CD4-positive, alpha-beta T cell treated with Interleukin-15 for 1 hour (primary cell): ENCODE results near the gene C5orf52.
"Not testable (repeated sequence)": the region's sequence is repeated elsewhere in the genome, so short reads cannot be mapped to it uniquely, and the experiment has no call there.

ENCODE experiments used
- DNase-seq: peaks from one replicate; pipeline ENCODE4 v3.0.0-alpha.2; 2020

The C5orf52 gene

DNA sequence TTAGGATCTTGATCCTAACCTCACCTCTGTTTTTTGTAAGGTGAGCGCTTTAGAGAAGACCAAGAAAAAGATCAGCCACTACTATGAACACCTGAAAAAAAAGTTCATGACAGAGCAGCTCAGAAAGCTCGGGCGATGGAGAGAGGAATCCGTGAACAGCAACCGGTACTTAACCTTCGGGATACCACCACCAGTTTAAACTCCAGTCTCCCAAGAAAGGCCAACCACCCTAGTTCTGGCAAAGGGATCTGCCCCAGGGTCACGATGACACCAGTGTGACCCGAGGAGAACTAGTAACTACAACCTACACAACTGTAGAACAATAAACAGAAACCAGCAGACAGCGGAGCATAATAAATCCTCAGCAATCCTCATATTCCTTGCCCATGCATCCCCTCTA is 8.5 kb downstream of the C5orf52 start:
- no peak for DNase-seq

DNA sequence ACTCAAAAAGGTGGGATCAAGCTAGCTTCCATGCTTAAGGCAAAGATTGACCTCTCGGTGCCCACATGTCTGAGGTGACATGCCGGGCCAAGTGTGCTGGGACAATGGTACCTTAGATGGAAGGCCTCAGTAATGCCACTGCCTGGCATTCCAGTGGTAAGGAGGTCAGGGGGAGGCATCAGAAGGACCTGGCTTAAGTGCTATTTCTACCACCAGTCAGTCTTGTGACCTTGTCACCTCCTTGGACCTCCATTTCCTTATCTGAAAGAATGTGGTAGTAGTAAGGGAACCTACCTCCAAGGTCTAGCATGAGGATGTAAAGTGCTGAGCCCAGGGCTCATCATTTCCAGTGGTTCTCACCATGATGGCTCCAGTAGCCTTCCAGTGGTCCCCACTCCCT is 8.9 kb downstream of the C5orf52 start:
- DNase-seq = no peak

DNA sequence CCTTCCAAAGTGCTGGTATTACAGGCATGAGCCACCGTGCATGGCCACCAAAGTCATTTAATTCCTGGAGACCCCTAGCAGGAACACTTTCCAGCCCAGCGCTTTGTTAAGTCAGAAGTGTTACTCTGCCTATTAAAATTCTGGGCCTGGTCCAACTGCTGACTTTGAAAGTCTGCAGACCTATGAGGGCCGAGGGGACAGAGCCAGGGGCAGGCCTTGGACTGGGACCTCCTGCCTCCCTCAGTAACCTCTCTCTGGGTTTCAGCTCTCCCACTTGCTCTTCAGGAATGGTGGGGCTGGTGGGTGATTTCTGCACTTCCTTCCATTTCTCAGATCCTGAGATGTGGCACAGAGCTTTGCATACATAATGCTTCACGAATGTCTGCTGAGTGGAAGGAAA is 9.7 kb downstream of the C5orf52 start:
- no peak for DNase-seq

DNA sequence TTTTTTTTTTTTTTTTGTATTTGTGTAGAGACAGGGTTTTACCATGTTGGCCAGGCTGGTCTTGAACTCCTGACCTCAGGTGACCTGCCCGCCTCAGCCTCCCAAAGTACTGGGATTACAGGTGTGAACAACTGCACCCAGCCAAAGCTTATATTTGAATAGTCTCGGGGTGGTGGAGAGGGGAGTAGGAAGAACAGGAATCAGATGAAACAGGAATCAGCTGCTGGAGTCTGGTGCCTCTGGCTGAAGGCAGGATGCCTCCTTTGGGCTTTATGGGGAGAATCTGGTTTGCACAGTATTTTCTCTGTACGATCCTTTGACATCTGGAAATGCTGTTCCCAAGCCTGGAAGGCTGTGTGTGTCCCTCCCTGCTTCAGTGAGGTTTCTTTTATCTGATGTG is 10.9 kb downstream of the C5orf52 start:
- DNase-seq = no peak

DNA sequence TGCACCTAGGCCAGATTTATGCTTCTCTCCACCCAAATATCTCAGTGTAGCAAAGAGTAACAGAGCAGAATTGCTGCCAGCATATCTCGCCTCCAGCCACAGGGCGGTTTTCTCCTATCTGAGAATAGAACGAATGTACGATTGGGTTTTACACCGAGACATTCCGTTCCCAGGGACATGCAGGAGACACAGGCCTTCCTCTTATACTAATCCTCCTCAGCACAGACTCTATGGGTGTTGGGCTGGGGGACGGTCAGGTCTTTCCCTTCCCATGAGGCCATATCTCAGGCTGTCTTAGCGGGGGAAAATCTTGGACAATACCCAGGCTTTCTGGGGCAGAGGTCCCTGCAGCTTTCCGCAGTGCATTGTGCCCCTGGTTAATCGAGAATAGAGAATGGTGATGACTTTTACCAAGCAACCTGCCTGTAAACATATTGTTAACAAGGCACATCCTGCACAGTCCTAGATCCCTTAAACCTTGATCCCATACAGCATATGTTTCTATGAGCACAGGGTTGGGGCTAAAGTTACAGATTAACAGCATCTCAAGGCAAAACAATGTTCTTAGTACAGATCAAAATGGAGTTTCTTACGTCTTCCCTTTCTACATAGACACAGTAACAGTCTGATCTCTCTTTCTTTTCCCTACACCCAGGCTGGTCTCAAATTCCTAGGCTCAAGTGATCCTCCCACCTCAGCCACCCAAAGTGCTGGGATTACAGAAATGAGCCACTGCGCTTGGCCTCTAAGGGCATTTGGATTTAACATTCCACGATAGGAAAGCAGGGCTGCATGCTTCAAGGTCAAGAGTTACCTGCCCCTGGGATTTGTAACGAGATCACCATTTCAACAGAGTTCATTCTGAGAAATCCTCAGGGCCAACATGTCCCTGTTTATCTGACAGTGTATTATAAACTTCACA is 15.2 kb downstream of the C5orf52 start:
- not testable (repeated sequence) for DNase-seq

DNA sequence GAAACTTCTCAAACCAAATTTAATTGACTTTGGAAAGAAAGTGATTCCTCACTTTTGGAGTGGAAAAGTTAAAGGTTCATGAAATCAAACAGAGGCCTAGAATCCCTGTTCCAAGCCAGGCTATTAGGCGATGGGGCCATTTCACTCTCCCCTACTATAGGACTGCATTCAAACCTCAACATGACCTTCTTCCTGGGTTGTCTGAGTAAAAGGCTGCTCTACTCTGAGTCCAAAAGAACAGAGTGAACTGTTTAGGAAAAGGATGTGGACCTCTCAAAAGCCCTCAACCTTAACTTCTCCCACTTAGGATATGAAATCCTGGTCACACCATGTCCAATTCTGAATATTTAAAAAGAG is 15.8 kb downstream of the C5orf52 start:
- no peak for DNase-seq

DNA sequence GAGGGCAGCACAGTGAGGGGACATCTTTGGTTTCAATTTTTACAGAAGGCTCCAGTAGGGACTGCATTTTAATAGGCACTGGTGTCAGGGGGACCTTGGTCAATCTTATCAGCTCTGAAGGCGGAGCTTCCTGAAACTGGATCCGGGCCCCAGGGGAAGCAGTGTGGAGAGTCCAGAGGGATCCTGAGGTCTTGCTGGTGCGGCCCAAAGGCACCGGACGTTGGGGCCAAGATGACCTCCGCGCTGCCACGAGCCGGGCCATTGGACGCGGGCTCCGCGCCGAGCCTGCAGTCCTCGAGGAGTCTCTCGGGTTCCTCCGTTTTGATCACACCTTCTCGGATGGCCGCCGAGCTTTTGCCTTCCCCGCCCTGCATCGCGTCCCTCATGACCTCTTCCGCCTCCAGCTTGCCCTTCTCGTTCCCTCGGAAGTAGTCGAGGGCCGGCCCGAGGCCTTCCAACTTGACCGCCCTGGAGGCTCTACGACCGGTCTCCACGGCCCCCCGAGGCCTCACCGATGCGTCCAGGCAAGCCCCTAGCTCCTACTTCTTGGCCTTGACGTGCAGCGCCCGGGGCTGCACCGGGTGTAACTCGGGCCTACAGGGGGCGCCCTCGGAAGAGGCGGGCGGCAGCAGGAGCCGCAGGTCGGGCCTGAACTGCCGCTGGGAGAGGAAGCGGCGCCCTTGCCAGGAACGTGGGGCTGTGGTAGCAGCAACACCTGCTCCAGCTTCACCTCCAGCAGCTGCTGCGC is 18.8 kb downstream of the C5orf52 start:
- peak; percentile 41 for DNase-seq

DNA sequence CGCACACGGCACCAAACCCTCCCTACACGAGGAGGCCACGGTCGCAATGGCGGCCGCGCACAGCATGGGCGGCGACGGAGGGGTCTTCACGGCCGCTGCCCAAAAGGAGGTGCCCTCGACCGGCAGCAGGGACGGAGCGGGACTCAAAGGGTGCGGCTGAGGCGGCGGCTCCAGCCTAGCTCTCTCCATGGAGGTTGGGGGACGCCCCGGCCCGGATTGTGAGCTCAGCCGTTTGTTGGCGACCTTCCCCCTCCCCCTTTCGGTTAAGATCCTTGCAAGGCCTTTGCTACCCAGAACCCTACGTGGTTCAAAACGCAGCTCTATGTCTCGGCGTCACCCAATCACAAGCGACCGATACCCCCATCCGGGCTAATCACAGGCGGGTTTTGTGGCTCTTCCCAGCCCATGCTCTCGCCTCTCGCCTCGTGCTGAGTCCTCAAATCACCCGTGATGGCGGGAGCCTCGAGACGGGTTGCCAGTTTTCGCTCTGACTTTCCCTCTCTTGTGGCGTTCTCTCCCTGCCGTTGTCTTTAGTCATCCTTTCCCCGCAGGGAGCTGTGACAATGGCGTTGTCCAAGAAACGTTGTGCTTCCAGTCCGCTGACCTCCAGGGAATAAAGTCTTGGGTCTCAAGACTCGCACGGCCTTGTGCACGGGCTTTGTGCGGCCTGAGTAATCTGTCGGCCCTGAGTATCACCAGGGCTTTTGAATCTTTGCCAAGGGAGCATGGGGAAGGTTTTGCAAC is 19.5 kb downstream of the C5orf52 start:
- DNase-seq = no peak

DNA sequence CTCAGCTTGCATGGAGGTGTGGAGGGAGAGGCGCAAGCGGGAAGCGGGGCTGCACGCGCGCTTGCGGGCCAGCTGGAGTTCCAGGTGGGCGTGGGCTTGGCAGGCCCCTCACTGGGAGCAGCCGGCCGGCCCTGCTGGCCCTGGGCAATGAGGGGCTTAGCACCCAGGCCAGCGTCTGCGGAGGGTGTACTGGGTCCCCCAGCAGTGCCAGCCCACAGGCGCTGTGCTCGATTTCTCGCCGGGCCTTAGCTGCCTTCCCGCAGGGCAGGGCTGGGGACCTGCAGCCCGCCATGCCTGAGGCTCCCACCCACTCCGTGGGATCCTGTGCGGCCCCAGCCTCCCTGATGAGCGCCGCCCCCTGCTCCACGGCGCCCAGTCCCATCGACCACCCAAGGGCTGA is 22.5 kb downstream of the C5orf52 start:
- DNase-seq = not testable (repeated sequence)

DNA sequence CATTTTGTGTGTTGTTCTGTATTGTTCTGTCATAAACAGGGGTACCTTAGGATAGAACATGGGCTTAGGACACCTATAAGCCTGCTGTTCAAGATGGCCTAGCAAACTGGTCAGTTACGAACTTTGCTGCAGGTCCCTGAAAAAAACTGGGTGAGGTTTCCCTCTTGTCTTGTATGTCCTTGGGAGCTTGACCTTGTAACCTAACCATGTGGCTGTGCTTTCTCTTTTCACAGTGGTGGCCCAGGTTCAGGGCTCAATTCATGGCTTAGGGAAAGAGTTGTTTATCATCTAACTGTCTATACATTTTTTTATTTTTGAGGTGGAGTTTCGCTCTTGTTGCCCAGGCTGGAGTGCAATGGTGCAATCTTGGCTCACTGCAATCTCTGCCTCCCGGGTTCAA is 24.8 kb downstream of the C5orf52 start:
- not testable (repeated sequence) for DNase-seq

DNA sequence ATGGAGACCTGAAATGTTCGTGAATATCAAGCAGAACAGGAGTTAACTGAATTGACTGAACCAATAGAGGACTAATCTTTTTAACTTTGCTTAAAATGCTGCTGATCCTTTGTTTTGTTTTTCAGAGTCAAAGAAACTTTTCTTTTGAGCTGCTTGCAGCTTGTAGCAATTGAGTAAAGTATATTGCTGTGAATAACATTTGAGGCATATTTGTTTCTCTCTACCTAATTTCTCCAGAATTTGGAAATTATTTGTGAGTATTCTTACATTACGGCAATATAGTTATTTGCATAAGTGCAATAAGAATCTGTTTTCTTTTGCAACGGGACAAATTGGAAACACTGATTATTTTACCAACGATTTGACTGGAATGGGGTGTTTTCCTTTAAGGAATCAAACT is 27.3 kb downstream of the C5orf52 start:
- not testable (repeated sequence) for DNase-seq

DNA sequence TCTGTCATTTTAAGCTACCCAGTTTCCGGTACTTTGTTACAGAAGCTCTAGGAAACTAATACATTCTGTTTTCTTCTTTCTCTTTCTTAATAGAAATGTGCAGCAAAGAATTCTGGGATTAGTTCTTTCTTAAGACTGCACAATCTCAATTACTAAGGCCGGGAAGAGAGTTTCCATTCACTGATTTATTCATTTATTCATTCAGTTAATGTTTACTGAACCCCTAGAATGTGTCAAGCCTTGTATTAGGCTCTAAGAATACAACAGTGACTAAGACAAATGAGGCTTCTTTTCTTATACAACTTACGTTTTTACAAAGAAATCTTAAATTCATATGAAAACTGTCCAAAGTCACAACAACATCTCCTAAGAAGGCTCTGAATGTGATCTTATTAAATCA is 32.4 kb downstream of the C5orf52 start:
- DNase-seq = no peak

DNA sequence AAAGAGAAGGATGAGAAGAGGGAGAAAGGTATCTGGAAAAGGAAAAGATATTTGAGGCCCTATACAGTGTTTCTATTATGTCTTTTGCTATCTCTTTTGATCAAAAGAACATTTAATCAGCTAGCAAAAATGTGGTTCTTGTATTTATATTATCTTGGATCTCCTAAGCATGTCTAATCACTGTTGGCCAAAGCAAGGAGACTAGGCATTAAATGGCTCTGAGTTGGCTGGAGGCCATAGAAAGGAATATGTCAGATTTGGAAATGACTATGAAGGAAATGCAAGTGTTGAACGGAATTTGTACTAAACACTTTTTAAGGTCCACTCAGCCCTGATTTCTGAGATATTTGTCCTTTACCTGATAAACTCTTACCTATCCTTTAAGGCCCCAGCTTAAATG is 37.5 kb downstream of the C5orf52 start:
- DNase-seq = no peak

DNA sequence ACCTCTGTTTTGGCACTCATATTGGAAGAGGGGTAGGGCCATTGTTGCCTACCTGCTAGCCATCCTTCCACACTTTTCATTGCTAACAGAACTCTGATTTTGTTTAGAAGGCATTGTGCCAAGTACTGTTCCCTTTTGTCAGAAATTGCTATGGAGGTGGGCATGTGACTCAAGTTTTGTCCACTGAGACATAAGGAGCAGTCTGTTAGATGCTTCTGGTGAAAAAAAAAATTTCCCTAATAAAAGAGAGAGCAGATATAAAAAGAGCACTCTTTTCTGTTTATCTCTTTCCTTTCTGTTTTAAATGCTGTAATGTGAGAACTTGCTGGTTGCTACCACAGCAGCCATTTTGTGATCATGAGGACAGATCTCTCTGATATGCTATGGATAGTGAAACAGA is 38.0 kb downstream of the C5orf52 start:
- no peak for DNase-seq

DNA sequence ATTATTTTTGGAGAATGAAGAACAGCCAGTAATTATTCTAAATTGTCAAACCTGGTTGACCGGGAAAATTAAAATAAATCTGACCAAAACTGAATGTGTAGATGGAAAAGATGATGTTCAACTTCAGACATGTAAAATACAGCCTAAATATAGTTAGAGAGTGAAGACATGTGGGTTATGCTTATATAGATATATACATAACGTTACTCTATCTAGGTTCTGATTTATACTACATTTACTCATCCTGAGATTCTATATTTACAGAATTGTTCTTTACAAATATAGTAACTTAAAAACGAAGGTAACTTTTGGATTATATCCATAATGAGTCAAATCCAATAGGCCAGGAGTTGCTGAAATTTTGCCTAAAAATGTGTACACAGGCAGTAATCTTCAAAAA is 39.1 kb downstream of the C5orf52 start:
- no peak for DNase-seq

DNA sequence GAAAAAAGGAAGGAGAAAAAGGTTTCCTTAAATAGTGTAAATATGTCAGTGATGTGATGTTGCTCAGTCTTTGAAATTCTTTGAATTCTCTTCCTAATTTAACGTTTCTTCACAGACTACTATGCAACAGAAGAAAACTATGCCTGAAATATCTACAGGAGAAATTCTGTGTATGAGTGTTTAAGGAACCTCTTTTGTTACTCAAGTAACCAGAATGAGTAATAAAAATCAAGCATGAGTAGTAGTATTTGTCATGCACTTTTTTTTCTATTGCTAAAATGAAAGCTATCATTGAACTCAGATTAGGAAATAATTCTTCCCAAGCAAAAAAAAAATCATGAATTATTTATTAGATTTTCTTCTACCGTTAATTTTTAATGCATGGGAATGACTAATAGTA is 39.5 kb downstream of the C5orf52 start:
- no peak for DNase-seq

DNA sequence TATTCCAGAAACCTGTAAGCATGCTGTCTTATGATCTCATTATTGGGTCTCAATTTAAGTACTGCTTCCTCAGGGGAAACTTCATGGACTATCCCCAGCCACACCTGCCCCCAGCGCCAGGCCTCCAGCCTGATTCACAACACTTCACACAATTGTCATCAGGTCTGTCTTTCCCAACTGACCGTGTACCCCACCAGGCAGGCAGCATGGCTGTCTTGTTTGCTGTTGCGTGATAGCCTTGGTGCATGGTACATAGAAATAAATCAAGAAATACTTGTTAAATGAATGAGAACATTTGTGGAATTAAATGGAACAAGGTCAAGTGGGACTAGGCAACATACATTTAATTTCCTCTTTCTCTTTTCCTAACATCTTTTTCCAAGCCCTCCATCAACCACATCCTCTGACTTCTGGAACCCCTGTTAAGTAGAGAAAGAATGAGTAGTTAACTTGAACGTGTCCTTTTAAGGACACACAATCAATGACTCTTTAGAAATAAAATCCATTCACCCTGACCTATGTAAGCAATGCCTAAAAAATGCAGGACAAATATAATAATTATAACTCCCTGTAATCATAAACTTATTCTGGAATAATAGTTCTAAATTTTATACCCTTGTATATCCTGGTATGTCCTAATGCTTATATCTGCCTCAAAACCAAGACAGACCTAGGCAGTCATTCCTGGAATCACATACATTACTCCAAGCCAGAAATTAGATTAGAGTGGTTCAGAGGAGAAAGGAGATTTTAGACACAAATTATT is 42.7 kb downstream of the C5orf52 start:
- DNase-seq = no peak

DNA sequence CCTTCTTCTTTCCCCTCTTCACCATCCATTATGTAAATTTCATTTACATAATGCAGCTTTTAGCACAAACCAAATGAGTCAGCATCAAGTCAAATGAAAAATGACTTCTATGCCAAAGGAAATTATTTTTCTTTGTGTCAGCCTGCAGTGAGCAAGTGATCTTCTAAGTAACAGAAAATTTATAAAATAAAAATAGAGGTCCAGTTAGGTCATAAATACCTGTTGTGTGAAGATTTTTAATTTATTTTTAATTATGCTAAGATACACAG is 43.2 kb downstream of the C5orf52 start:
- DNase-seq = no peak

DNA sequence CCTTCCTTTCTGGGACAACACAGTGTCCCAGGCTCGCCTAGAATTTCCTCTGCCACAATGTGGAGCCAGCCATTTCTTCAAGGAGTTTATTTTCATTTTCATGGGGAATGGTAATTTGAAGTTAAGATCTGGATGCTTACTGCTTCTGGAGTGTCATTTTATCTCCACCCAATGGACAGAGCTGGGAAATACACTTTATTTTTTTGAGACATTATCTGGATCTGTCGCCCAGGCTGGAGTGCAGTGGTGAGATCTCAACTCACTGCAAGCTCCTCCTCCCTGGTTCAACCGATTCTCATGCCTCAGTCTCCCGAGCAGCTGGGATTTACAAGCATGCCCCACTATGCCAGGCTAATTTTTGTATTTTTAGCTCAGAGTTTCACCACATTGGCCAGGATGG is 47.2 kb downstream of the C5orf52 start:
- peak; percentile 22 for DNase-seq

DNA sequence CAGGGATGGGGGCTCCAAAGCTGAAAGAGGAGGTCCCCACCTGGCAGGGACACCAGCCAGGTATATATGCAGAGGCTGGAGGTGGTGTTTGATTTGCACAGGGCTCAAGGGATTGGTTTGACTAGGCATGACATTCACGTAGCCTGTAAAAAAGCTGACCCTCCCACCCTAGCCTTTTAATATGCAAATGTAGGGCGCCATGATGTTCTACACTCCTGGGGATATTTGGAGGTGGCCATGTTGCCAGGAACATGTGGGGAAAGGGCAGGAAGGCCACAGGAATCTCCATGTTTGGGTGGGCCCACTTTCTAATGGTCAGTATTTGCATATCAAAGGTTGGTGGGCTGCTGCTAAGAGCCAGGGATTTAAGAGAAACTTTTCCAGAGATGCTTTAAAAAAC is 47.9 kb downstream of the C5orf52 start:
- no peak for DNase-seq

DNA sequence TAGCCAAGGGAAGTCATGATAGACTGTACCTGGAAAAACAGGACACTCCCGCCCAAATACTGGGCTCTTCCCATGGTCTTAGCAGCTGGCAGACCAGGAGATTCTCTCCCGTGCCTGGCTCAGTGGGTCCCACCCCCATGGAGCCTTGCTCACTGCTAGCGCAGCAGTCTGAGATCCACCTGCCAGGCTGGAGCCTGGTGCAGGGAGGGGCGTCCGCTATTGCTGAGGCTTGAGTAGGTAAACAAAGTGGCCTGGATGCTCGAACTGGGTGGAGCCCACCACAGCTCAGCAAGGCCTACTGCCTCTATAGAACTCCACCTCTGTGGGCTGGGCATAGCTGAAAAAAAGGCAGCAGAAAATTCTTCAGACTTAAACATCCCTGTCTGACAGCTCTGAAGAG is 49.8 kb downstream of the C5orf52 start:
- no peak for DNase-seq

DNA sequence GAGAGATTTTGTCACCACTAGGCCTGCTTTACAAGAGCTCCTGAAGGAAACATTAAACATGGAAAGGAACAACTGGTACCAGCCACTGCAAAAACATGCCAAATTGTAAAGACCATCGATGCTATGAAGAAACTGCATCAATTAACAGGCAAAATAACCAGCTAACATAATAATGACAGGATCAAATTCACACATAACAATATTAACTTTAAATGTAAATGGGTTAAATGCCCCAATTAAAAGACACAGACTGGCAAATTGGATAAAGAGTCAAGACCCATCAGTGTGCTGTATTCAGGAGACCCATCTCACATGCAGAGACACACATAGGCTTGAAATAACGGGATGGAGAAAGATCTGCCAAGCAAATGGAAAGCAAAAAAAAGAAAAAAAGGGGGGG is 51.6 kb downstream of the C5orf52 start:
- DNase-seq = not testable (repeated sequence)

DNA sequence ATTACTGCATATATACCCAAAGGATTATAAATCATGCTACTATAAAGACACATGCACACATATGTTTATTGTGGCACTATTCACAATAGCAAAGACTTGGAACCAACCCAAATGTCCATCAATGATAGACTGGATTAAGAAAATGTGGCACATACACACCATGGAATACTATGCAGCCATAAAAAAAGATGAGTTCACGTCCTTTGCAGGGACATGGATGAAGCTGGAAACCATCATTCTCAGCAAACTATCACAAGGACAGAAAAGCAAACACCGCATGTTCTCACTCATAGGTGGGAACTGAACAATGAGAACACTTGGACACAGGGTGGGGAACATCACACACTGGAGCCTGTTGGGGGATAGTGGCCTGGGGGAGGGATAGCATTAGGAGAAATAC is 55.3 kb downstream of the C5orf52 start:
- not testable (repeated sequence) for DNase-seq
